IPS-NIHi11 (cell line): Measurements from ENCODE around the gene GCNT1.
"Not testable (repeated sequence)": the region's sequence is repeated elsewhere in the genome, so short reads cannot be mapped to it uniquely, and the experiment has no call there.

Experiments
- DNase-seq: peaks from one replicate; pipeline ENCODE4 v3.0.0; 2012; ENCODE audit warnings: mixed read lengths, low spot score

Gene GCNT1

GRCh38 chr9:76490249-76490990 lies 31.4 kb downstream of the GCNT1 start:
- DNase-seq, result no peak

DNA sequence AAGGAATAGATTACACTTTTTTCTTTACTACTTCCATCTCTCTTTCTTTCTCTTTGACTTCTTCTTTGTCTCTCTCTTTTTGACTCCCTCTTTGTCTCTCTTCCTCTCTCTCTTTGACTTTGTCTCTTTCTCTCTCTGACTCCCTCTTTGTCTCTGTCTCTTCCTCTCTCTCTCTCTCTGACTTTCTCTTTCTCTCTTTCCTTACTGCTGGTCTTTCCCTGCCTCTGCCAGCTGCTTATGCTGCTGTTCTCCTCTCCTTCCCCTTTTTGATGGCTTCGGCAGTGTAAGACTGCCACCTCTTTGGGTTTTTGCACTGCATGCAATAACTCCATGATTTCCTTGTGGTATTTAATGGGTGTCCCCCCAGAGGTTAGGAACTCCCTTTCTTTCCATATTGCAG lies 32.1 kb downstream of the GCNT1 start:
- not testable (repeated sequence) for DNase-seq

DNA sequence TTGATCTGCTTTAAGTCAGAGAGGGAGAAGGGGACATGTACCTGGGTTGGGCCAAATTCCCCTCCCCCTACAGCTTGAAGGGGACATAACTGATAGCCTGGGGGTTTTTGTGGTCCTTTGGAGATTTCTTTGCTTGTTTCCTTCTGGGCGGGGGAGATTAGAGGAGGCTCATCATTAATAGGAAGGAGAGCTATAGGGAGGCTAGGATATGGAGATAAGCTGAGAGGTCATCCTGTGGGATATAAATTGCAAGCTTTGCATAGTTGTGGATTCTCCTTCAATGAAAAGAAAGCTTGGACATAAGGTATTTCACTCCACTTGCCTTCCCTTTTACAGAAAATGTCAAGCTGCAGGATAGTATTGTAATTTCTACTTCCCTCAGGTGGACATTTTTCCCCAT lies 34.5 kb downstream of the GCNT1 start:
- not testable (repeated sequence) for DNase-seq

- no peak for DNase-seq
Measured at GRCh38 chr9:76500061-76500460, 41.1 kb downstream of the GCNT1 start.

DNA sequence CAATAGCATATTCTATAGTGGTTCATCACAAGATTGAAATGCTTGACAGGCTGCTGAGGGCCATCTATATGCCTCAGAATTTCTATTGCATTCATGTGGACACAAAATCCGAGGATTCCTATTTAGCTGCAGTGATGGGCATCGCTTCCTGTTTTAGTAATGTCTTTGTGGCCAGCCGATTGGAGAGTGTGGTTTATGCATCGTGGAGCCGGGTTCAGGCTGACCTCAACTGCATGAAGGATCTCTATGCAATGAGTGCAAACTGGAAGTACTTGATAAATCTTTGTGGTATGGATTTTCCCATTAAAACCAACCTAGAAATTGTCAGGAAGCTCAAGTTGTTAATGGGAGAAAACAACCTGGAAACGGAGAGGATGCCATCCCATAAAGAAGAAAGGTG lies 43.8 kb downstream of the GCNT1 start:
- no peak for DNase-seq

GRCh38 chr9:76510041-76510440 lies 51.1 kb downstream of the GCNT1 start:
- DNase-seq, result no peak

DNA sequence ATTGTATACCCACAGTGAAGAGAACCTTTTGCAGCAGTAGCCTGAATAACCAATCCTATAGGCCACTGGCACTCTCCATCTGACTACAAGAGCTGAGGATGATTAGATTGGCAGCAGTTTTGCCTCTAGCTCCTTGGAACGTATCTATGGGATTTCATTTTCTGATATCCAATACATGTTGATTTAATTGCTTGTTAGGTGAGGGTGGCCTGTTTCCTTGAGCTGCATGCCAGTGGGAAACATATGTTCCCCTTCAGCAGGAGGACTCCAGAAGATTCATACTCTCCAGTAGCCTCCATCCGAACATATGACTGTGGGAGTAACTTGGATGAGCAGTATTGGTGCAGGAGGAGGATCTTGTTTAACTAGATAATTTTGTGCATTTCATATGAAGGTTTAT lies 51.5 kb downstream of the GCNT1 start:
- no peak for DNase-seq

GRCh38 chr9:76512826-76513225 lies 53.8 kb downstream of the GCNT1 start:
- no peak for DNase-seq

GRCh38 chr9:76516350-76516749 lies 57.4 kb downstream of the GCNT1 start:
- DNase-seq, result no peak

- no peak for DNase-seq
Measured at GRCh38 chr9:76516871-76517270, 57.9 kb downstream of the GCNT1 start.

DNA sequence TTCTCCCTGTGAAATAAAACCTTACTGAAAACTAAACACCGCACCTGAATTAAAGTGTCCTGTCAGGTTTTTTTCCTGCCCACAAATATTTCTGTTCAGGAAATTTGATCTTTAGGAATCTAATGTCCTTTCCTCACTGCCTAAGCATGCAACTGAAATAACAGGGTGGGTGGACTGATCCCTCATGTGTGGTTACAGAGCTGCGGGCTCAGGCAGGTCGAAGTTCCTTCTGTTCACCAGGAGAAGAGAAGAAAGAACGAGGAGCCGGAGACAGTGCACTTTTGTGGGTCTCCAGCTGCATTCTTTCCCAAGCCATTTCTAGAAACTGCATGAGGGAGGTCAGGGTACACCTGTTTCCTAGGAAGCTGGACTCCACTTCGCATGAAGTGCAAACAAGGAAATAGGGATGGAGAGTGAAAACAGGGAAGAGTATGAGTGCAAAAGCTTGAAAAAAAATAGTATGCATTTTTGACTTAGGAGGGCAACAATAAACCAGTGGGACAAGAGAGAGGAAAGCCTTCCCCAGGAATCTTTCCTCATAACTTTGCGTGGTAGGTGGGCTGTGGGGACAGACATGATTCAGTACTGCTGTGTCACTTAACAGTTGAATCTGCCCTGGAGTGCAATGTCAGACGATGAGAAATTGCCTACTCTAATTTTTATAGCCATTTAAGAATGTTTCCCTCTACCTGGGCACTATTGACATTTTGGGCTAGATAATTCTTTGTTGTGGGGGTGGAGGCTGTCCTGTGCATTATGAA lies 60.3 kb downstream of the GCNT1 start:
- peak; percentile 25 for DNase-seq

- no peak for DNase-seq
Measured at GRCh38 chr9:76521244-76521681, 62.3 kb downstream of the GCNT1 start.

DNA sequence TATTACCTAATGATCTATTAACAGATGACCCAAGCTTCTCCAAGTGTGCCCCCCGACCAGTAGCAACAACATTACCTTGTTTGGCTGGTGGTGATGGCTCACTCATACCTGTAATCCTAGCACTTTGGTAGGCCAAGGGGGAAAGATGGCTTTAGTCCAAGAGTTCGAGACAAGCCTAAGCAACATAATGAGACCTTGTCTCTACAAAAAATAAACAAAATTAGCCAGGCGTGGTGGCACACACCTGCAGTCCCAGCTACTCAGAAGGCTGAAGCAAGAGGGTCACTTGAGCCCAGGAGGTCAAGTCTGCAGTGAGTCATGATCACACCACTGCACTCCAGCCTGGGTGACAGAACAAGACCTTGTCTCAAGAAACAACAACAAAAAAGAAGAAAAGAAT lies 62.9 kb downstream of the GCNT1 start:
- no peak for DNase-seq

DNA sequence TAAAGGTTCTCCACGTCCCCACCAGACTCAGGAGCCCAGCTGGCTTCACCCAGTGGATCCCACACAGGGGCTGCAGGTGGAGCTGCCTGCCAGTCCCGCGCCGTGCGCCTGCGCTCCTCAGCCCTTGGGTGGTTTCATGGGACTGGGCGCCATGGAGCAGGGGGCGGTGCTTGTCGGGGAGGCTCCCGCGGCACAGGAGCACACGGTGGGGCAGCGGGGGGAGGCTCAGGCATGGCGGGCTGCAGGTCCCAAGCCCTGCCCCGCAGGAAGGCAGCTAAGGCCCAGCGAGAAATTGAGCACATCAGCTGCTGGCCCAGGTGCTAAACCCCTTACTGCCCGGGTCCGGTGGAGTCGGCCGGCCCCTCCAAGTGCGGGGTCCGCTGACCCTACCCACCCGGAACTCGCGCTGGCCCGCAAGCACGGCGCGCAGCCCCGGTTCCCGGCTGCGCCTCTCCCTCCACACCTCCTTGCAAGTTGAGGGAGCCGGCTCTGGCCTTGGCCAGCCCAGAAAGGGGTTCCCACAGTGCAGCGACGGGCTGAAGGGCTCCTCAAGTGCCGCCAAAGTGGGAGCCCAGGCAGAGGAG lies 64.7 kb downstream of the GCNT1 start:
- not testable (repeated sequence) for DNase-seq

DNA sequence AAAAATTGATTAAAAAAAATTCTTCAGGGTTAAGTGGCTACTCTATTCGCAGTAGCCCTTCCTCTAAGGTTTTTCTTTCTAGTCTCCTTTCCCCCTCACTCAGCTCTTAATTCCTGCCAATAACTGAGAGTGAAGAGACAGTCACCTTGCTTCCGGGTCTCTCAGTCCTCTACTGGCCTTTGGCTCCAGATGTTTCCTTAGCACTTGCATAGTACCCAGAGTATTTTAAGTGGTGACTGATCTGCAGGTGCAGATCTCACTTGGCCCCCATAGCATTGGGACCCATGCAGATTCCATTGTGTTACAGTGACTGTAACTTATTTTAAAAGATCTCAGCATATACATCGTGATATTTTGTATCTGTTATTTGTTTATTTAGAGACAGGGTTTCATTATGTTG lies 66.2 kb downstream of the GCNT1 start:
- no peak for DNase-seq

DNA sequence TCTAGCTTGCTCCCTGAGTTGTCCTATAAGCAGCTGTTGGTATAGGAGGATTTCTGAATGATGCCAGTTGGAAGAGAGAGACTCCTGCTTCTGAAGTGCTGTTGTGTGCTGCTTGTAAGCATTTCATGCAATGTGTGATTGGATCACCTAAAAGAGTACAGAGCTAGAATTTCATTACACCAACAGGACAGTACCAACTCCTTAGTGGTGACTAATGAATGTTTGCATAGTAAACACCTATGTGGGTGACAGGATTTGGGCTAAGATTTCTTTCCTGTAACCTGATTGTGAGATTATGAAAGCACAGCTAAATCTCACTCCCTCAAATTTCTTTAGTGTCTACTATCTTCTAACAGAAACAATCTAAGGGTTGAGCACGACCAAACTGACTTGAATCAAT lies 67.0 kb downstream of the GCNT1 start:
- DNase-seq, result no peak

DNA sequence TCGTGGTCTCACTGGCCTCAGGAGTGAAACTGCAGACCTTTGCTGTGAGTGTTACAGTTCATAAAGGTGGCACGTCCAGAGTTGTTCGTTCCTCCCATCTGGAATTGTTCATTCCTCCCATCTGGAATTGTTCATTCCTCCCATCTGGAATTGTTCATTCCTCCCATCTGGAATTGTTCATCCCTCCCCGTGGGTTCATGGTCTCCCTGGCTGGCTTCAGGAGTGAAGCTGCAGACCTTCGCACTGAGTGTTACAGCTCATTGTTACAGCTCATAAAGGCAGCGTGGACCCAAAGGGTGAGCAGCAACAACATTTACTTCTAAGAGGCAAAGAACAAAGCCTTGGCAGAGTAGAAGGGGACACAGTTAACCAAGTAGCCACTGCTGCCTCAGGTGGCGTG lies 69.1 kb downstream of the GCNT1 start:
- DNase-seq, result no peak

GRCh38 chr9:76528642-76529190 lies 69.7 kb downstream of the GCNT1 start:
- no peak for DNase-seq

DNA sequence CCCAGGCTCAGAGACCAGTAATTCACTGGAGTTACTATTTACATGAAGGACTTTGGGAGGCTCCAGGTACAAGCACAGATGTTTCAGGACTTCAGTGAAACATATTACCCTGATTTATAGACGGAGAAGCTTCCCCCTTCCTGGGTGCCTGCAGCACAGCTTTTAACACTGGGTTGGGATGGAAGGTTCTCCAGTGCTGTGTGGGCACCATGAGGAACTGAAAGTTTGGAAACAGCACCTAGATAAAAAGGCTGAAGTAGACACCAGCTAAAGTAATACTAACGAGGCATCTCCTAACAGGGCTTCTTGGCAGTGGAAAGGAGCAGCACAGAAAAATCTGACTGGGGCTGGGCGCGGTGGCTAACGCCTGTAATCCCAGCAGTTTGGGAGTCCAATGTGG lies 70.7 kb downstream of the GCNT1 start:
- no peak for DNase-seq

DNA sequence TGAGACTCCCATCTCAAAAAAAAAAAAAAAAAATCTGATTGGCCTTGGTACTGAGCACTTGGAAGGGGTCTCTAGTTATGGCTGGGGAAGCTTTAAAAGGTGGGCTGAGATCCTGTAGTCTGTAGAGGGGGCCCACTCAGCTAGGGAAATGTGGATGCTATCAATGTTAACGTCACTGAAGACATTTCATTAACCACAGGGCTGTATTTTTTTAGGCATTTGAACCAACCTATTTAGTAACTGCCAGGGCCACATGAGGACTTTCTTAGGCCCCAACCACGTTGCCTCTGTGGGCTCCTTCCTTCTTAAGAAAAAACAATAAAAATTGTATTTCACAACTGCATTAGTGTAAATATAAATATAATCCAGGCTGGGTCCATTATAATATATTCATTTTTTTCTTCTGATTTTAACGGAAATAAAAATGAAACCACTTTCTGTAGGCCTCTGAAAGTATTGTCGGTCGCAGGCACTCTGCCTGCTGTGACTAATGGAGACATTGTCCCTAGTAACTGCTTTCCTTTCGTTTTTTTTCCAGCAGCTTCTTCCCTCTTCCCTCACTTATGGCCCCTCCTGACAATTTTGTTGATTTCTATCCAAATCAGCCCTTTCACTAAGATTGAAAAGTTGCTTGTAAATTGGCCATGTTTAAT lies 71.6 kb downstream of the GCNT1 start:
- no peak for DNase-seq

GRCh38 chr9:76531231-76531780 lies 72.3 kb downstream of the GCNT1 start:
- no peak for DNase-seq

- DNase-seq, result not testable (repeated sequence)
Measured at GRCh38 chr9:76532877-76533276, 73.9 kb downstream of the GCNT1 start.
